Calu3 (cell line): ENCODE data around the gene ARL8B. TPM values are rescaled to one million over a fixed set of nuclear protein-coding genes. Genes with fewer than 3 reads are reported as not detected.

Experiments used
- BruUV-seq: library from RNA; stranded (reverse); fragments of 400-500 nt; replicated peaks from 2 replicates; lab custom pipeline; 2021; lab: Mats Ljungman, UMichigan
- CTCF ChIA-PET: fragments of 300-600 bp; sonication (Branson Sonifier 250); formaldehyde crosslinking; loops from one replicate; lab custom pipeline; 2022; ENCODE audit warnings: antibody characterized with exemption; lab: Charles Lee
- DNase-seq: peaks from one replicate; pipeline ENCODE4 v3.0.0; 2022
- H3K27ac Mint-ChIP-seq: one replicate; pipeline ENCODE4 v1.8.0; 2022; ENCODE audit warnings: mixed read lengths; ENCODE audit not compliant: unreplicated experiment
- H3K27me3 Mint-ChIP-seq: one replicate; pipeline ENCODE4 v1.8.0; 2022; ENCODE audit warnings: mixed read lengths; ENCODE audit not compliant: unreplicated experiment
- H3K36me3 Mint-ChIP-seq: one replicate; pipeline ENCODE4 v1.8.0; 2022; ENCODE audit warnings: mild to moderate bottlenecking, moderate library complexity, mixed read lengths; ENCODE audit not compliant: insufficient read depth, unreplicated experiment
- H3K4me1 Mint-ChIP-seq: one replicate; pipeline ENCODE4 v1.8.0; 2022; ENCODE audit warnings: mild to moderate bottlenecking, low read depth, mixed read lengths; ENCODE audit not compliant: unreplicated experiment
- H3K4me3 Mint-ChIP-seq: one replicate; pipeline ENCODE4 v1.8.0; 2022; ENCODE audit warnings: mild to moderate bottlenecking, low read depth, moderate library complexity, mixed read lengths; ENCODE audit not compliant: unreplicated experiment
- H3K9me3 Mint-ChIP-seq: one replicate; pipeline ENCODE4 v1.8.0; 2022; ENCODE audit warnings: low read depth, mixed read lengths; ENCODE audit not compliant: unreplicated experiment
- CTCF ChIP-seq: fragments of 200-600 bp; IDR thresholded peaks from one replicate; pipeline ENCODE4 v1.8.0; 2022; ENCODE audit warnings: antibody characterized with exemption; ENCODE audit not compliant: unreplicated experiment
- intact Hi-C: fragments of 100-400 bp; cut with micrococcal nuclease; formaldehyde crosslinking; loops from one replicate; pipeline ENCODE4 v1.10.0; 2022; ENCODE audit not compliant: unreplicated experiment
- total RNA-seq: library from RNA; stranded (reverse); gene quantifications from 2 replicates; pipeline ENCODE4 v1.2.3, GENCODE V29; 2022

Gene ARL8B
- total RNA-seq, 1 experiment from 2014 or later = 47.0 TPM

- CTCF ChIA-PET = interaction anchor here (0.9 kb wide), 1 partner anchor 222 kb away, joined by 3 read pairs; no protein-coding TSS in a partner anchor
- Mint-ChIP-seq H3K4me3 (no peak overlapping the region), H3K9me3 (no peaks in the 10 kb centered on the region), H3K27ac (no peak overlapping the region), H3K36me3 (no peaks in the 10 kb centered on the region), H3K4me1 (peaks cover 21% of the 10 kb centered on the region), H3K27me3 (no peaks in the 10 kb centered on the region)
- intact Hi-C loops = no loop called here
- DNase-seq = no peak
- TF ChIP-seq CTCF = no peak
- BruUV-seq = no TSS peak
Observed at GRCh38 chr3:5165698-5166097, 43.6 kb downstream of the ARL8B start.

- Mint-ChIP-seq H3K27ac (no peak overlapping the region), H3K36me3 (no peaks in the 10 kb centered on the region), H3K9me3 (no peaks in the 10 kb centered on the region), H3K4me1 (peaks cover 11% of the 10 kb centered on the region), H3K27me3 (no peaks in the 10 kb centered on the region), H3K4me3 (no peak overlapping the region)
- no peak for TF ChIP-seq CTCF
- no TSS peak for BruUV-seq
- CTCF ChIA-PET = no interaction called here
- intact Hi-C loops = no loop called here
- DNase-seq = no peak
Observed at GRCh38 chr3:5166846-5167245, 44.8 kb downstream of the ARL8B start.

- H3K4me1 Mint-ChIP-seq = no peaks in the 10 kb centered on the region
- DNase-seq = no peak
- BruUV-seq = no TSS peak
- no peak for TF ChIP-seq CTCF
- H3K27me3 Mint-ChIP-seq = no peaks in the 10 kb centered on the region
- no peak overlapping the region for H3K4me3 Mint-ChIP-seq
- no peaks in the 10 kb centered on the region for H3K9me3 Mint-ChIP-seq
- H3K27ac Mint-ChIP-seq = no peak overlapping the region
- CTCF ChIA-PET = no interaction called here
- H3K36me3 Mint-ChIP-seq = peaks cover 7% of the 10 kb centered on the region
- intact Hi-C loops = no loop called here
Observed at GRCh38 chr3:5168110-5168509, 46.0 kb downstream of the ARL8B start.

GRCh38 chr3:5169807-5170206 is 47.7 kb downstream of the ARL8B start:
- no peak for DNase-seq
- no TSS peak for BruUV-seq
- Mint-ChIP-seq H3K4me3 (no peak overlapping the region), H3K27ac (no peak overlapping the region), H3K9me3 (no peaks in the 10 kb centered on the region), H3K4me1 (no peaks in the 10 kb centered on the region), H3K27me3 (no peaks in the 10 kb centered on the region), H3K36me3 (peaks cover 8% of the 10 kb centered on the region)
- TF ChIP-seq CTCF = no peak
- intact Hi-C loops = no loop called here
- CTCF ChIA-PET = no interaction called here
